NOMO-1 treated with DMSO at 0.1 percent for 48 hours (cell line): ENCODE data around the gene SUMF2.
A peak's percentile ranks its signal among the peaks of the same experiment; 100 is the strongest.
"Not testable (repeated sequence)": the region's sequence is repeated elsewhere in the genome, so short reads cannot be mapped to it uniquely, and the experiment has no call there.

ENCODE experiments used
- DNase-seq: peaks from one replicate; lab custom pipeline; 2025; ENCODE audit not compliant: unreplicated experiment; lab: John Stamatoyannopoulos, UW

The SUMF2 gene

DNA sequence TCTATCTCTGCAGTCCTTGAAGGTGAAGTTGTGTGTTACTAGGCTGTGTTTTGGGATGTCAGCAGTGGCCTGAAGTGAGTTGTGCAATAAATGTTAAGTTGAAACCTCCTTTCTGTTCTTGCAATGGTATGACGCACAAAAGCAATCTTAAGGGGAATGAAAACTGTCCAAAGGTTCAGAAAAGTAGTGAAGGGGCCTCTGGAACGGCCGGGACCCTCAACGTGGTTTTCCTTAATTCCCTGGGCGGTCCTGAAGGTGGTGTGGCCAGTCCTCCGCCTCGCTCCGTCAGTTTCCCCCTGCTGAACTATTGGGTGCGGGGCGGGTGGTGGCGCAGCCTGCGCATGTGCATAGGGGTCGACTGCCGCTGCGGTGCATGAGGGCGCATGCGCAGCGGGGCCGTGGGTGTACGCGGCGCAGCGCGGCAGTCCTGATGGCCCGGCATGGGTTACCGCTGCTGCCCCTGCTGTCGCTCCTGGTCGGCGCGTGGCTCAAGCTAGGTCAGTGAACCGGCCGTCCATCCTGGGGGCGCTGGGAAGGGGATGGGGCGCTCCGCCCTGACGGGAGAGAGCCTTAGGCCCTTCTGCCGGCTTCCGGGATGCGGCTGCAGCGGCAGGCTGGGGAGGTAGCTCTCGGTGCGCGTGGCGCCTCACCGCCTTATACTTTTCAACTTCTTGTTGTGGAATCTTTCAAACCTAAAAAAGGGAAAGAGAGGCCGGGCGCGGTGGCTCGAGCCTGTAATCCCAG, at the start of gene SUMF2:
SUMF2 (plus strand) TSS at position 405 of the 744 bp plus-strand sequence; CDS start at position 431, 26 bp downstream.
- peak; percentile 83 for DNase-seq

DNA sequence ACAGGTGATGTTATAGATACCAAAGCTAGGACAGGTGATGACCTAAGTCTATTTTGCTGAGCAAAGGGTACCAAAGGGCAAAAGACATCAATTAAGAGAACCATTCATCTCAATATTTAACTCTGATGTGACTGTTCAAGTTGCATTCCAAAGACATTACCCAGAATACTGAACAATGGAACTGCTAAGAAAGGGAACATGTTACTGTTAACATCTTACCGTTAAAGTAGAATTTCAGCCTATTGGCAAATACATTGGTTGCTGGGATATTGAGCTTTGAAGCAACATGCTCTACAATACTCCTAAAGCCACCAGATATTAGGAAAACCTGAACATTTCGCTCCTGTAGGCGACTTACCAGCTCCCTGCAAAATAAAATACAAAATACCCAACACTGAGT, 47.1 kb upstream of the SUMF2 start:
- DNase-seq, result not testable (repeated sequence)

DNA sequence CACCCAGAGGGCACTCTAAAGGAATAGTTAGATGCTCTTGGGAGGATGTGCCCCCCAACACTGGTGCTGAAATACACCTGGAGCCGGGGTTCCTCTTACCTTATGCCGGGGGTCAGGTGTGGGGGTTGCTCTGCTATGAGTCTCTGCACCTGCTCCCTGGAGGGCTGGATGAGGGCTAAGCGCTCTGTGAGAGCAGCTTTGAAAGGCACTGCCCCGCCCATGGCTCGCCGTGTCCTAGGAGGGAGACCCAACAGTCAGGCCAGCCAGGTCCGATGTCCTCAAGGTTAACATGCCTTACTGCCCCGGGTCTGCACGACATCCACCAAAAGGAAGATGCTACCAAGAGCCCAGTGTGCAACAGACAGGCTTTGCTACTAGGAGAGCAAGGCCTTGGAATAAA, 44.6 kb upstream of the SUMF2 start:
- no peak for DNase-seq

DNA sequence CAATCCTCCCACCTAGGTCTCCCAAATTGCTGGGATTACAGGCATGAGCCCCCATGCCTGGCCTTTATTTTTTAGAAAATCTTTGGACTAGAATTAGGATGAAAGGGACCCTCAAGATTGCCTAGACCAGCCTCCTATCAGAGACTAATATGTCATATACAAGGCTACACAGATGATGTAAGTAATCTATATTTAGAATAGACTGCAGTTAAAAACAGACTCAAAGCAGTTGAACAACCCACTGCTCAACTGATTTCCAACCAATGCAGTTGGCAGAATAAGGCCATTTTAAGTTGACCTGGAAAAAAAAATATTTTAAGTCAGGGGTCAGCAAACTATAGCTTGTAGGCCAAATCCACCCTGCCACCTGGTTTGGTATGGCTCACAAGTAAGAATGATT, 40.6 kb upstream of the SUMF2 start:
- DNase-seq, result no peak

DNA sequence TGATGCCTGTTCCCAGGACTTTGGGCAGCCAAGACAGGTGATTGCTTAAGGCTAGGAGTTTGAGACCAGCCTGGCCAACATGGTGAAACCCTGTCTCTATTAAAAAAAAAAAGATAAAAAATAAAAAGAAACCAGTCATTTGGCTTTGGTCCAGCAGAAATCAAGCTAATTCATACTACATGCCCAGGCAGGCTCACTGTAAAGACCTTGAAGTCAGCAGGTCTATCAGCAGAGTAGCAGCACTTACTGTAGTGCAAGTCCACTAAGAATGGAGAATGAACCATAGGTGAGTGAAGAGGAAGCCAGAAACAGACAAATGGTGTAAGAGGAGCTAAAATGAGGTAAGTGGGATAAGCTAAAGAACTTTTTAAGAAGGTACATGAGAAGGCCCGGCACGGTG, 37.5 kb upstream of the SUMF2 start:
- DNase-seq, result no peak

DNA sequence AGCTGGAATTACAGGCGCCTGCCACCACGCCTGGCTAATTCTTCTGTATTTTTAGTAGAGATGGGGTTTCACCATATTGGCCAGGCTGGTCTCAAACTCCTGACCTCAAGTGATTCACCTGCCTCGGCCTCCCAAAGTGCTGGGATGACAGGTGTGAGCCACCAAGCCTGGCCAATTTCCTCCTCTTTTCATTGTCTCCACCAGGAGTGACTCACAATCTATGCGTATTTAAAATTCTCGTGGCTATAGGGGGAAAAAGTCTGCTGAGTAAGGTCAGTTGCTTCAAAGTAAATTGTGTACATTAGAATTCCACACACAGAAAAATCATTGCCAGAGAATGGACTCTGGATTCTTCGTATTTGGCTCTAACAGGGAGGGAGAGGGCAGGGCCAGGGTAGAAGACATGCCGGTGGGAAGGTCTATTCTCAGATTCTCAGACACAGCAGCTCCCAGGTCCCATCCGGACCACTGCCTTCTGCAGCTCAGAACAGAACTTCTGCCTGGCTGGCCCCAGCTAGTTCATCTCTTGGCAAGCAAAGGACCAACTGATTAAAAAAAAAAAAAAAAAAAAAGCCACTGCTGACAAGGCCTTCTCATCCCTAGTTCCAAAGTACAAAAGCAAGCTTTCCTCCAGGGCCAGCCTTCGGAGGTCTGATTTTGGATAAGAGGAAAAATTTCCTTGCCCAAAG, 35.0 kb upstream of the SUMF2 start:
- DNase-seq, result no peak

DNA sequence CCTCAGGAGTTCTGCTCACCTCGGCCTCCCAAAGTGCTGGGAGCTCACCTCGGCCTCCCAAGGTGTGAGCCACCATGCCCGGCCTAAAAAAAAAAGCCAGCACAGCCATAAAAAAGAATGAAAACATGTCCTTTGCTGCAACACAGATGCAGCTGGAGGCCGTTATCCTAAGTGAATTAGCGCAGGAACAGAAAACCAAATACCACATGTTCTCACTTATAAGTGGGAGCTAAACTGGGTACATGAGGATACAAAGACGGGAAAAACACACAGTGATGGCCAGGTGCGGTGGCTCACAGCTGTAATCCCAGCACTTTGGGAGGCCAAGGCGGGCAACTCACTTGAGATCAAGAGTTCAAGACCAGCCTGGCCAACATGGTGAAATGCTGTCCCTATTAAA, 33.7 kb upstream of the SUMF2 start:
- no peak for DNase-seq

DNA sequence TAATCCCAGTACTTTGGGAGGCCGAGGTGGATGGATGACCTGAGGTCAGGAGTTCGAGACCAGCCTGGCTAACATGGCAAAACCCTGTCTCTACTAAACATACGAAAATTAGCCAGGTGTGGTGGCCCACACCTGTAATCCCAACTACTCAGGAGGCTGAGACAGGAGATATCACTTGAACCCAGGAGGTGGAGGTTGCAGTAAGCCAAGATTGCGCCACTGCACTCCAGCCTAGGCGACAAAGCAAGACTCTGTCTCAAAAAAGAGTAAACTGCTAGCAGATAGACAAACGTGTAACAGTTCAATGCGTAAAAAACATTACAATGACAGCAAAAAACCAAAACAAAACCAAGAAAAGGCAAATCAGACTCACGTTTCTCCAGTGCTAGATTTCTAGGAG, 32.5 kb upstream of the SUMF2 start:
- DNase-seq, result not testable (repeated sequence)

DNA sequence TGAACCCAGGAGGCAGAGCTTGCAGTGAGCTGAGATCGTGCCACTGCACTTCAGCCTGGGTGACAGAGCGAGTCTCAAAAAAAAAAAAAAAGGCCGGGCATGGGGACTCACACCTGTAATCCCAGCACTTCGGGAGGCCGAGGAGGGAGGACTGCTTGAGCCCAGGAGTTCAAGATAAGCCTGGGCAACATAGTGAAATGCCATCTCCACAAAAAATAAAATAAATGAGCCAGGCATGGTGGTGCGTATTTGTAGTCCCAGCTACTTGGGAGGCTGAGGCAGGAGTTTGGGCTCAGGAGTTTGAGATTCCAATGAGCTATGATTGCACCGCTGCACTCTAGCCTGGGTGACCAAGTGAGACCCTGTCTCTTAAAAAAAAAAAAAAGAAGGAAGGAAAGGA, 31.5 kb upstream of the SUMF2 start:
- not testable (repeated sequence) for DNase-seq

DNA sequence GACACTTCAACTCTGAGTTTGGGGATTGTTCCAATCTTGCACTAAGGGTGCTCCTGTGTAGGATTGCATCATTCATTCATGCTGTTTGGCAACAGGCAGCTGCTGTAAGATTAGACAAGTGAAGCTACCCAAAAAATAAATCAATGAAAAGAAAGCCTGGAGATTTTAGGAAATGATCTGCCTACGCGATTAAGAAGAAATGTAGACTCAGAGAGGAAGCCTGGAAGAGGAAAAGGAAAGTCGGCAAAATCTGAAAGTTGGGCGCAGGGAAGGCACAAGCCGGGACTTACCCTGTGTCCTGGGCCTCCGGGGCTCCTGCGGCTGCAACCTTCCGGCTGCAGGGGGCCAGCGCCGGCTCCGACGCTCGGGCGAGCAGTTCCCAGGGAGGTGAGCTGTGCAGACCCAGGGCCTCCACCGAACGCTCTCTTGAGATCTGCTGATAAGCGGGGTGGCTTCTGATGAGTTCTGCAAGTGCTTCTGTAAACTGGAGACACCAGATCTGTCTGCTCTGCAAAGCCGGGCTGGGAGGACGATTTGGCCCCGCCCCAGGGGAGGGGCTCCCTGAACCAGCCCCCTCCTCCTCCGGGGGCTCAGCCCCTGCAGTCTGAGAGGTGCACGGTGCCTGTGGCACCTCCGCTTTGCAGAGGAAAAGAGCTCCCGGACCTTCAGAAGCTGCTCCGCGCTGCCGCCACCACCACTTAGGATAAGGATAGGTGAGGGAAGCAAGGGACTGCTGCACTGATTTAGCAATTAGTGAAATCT, 30.2 kb upstream of the SUMF2 start:
- peak; percentile 66 for DNase-seq

DNA sequence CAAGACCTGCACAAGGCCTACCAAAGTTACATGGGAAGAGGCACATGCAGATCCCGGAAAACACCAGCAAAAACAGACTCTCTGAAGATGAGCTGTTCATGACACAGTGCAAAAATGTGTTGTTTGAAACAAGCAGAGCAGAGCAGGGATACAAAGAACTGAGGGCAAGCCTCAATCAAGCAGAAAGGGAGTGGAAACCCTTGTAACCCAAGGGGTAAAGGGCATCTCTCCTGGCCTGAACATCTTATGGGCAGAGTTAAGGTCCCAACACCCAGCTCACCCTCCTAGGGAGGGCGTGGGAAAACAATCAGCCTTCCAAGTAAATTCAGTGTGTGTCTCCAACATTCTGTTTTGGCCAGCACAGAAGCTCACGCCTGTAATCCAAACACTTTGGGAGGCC, 23.4 kb upstream of the SUMF2 start:
- no peak for DNase-seq

DNA sequence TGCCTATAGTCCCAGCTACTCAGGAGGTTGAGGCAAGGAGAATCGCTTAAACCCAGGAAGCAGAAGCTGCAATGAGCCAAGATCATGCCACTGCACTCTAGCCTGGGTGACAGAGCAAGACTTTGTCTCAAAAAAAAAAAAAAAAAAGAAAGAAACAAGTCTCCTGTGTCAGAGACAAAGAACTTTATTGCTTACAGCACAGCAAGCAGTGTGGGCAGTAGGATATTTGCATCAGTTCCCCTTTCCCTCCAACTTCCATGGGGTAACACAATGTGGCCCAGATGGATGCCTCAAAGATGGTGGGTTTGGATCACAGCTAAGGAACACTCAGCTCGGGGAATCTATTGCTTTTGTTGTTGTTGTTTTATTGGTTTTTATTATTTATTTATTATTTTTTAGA, 18.3 kb upstream of the SUMF2 start:
- DNase-seq, result not testable (repeated sequence)

DNA sequence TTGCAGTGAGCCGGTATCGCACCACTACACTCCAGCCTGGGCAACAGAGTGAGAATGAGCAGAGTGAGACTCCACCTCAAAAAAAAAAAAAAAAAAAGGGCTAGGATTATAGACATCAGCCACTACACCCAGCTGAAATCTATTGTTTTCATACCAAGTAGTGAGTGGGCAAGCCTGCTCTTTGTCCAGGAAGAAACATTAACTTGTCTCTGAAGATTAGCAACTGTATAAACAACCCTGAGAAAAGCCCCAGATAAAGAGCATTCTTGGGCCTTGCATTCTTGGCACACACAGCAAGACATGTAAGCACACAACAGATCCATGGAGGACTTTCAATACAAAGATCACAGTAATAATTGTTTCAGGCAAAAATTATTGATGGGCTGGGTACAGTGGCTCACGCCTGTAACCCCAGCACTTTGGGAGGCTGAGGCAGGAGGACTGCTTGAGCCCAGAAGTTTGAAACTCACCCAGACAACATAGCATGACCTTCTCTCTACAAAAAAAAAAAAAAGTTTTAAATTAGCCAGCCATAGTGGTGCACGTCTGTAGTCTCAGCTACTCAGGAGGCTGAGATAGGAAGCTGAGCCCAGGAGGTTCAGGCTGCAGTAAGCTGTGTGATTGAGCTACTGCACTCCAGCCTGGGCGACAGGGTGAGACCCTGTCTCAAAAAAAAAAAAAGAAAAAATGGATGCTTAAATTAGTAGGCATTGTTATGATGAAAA, 17.2 kb upstream of the SUMF2 start:
- no peak for DNase-seq

DNA sequence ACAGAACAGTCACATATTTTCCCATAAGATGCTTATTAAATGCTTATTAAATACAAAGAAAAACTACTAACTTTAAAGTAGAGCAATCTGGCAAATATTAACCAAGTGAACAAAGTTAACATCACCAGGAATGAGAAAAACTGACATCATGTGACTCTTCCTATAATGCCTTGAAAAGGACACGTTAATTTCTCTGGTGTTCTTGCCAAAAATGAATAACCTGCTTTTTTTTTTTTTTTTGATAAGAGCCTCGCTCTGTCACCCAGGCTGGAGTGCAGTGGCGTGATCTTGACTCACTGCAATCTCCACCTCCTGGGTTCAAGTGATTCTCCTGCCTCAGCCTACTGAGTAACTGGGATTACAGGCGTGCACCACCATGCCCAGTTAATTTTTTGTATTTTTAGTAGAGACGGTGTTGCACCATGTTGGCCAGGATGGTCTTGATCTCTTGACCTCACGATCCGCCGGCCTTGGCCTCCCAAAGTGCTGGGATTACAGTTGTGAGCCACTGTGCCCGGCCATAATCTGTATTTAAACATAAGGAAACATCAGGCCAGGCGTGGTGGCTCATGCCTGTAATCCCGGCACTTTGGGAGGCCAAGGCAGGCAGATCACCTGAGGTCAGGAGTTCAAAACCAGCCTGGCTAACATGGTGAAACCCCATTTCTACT, 16.5 kb upstream of the SUMF2 start:
- not testable (repeated sequence) for DNase-seq

DNA sequence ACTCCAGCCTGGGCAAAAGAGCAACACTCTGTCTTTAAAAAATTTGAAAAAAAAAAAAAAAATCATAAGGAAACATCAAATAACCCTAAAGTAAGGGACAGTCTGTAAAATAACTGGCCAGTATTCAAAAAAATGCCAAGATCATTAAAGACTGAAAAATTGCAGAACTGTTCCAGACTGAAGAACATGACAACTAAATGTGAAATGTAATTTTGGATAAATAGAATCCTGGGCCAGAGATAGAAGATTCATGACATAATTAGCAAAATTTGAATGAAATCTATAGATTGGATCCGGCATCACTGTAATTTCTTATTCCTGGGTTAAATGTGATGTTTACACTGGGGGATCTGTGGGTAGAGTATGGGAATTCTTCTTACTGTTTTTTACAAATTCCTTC, 15.8 kb upstream of the SUMF2 start:
- DNase-seq, result no peak

DNA sequence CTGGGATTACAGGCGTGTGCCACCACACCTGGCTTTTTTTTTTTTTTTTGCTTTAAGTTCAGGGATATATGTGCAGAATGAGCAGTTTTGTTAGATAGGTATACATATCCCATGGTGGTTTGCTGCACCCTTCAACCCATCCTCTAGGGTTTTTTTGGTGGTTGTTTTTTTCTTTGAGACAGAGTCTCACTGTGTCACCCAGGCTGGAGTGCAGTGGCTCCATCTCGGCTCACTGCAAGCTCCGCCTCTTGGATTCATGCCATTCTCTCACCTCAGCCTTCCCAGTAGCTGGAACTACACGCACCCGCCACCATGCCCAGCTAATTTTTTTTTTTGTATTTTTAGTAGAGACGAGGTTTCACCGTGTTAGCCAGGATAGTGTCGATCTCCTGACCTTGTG, 15.3 kb upstream of the SUMF2 start:
- not testable (repeated sequence) for DNase-seq

DNA sequence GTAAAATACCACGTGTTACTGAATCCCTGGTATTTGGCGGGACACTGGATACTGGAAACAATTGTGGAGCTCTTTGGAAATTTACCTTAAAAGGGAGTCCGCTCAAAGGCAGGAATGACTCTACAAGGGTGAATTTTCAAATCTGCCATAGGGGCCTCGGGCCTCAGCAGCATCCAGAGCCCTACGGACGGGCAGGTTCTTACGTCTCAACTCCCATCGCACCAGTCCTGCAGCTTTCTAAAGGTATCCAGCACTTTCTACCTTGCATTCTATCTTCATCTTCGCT, 13.1 kb upstream of the SUMF2 start:
- no peak for DNase-seq

DNA sequence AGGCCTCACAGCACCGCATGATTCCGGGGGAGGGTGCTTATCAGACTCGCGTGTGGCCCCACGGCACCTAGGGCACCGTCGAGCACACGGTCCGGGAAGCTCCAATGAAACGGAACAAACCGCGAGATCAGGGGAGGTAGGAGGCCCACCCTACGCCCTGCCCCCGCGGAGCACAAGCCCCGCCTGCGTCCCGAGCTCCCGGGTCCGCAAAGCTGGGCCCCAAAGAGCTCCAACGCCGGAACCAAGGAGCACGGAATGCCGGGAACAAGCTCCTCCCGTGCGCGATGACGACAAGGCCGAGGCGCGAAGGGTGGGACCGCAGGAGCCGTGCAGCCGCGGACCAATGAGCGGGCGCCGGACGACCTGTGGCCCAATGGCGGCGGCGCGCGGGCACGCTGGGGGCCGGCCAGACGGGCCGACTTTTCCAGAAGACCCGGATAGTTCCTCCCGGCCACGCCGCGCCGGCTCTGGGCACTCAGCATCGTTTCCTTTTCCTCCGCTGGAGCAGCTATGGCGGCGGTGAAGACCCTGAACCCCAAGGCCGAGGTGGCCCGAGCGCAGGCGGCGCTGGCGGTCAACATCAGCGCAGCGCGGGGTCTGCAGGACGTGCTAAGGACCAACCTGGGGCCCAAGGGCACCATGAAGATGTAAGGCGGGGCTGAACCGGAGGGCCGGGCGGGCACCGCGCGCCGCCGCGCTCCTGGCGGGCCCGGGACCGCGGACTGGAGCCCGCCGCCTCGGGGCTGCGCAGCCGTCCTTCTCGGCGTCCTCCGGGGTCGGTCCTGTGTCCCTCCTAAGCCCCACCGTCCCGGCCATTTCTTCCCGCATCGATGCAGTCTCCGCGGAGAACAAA, 12.5 kb upstream of the SUMF2 start, which contains the start of the genes CCT6A and PSPH:
CCT6A (plus strand) TSS at position 427 of the 853 bp plus-strand sequence; CDS start at position 511, 84 bp downstream.
PSPH (minus strand) TSS at position 106 of the 853 bp plus-strand sequence. CDS start 30,232 bp downstream, outside the sequence.
- DNase-seq, result peak; percentile 93

DNA sequence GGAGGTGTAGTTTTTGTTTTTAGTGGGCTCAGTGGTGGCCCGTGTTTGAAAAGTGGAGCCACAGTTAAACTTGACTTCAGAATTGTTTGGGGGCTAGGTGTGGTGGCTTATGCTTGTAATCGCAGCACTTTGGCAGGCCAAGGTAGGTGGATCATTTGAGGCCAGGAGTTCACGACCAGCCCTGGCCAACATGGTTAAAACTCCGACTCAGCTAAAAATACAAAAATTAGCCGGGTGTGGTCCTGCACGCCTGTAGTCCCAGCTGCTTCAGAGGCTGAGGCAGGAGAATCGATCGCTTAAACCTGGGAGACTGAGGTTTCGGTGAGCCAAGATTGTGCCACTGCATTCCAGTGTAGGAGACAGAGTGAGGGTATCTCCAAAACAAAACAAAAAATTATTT, 10.7 kb upstream of the SUMF2 start:
- no peak for DNase-seq

DNA sequence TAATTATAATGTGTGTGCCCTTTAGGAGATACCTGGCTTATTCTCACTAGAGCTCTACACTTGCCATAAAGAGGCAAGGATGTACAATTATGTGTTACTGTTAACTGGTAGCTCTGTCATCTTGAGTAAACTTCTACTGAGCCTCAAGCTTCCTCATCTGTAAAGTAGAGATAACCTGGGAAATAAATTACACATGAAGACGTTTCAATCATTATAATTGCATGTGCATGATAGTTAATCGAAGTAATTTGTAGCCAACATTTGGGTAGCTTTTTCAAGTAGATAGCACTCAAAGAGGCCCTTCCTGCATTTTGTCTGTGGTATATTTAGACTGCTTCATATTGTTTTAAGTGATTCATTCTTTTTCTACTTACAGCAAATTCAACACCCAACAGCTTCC, 10.1 kb upstream of the SUMF2 start:
- DNase-seq, result no peak
